ENCODE results near the gene VTA1. TPM values are rescaled to one million over a fixed set of nuclear protein-coding genes. Genes with fewer than 3 reads are reported as not detected.
A peak's percentile ranks its signal among the peaks of the same experiment; 100 is the strongest.

VTA1 gene
- total RNA-seq, 2 experiments from 2014 or later: 37.9 to 51.0 TPM

DNA sequence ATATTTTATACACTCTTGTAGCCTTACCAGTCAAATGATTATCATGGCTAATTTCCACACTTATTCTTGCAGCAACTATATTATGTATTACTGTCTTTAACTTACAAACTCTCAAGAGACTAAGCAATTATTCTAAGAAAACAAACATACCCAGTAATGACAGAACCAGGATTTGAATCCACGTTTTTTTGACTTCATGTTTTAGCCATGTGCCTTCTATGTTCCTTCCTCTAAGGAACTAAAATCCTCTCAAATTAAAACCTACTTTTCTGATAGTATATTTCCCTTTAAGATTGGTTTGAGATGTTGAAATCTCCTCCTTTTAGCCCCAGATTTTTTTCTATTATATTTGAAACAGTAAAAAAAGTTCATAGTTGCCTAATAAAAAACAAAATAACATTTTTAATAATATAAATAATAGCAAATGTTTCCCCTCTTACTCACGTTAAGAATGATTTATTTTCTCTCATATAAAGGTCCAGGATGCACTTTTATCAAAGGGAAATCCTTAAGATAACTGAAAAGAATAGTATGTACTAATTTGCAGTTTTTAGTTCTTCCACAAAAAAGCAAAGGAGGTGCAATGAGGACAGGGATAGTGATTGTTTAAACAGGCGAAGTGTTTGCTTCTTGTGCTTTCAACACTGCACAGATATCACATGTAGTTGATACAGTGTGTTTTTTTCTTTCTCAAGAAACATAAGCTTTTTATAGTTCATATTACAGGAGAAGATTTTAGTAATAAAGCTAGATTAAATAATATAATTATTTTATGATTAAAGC is 54.0 kb downstream of the VTA1 start:
- no peak overlapping the region for H2AFZ ChIP-seq (ENCODE audit: low read length)
- no TSS peak for BruUV-seq (replicated peaks)
- H4K20me1 ChIP-seq (ENCODE audit: insufficient read depth, low read length): no peaks in the 10 kb centered on the region; the same call in 1 of the 2 replicates
- H3K9me2 ChIP-seq (ENCODE audit: insufficient read depth, low read length): no peaks in the 10 kb centered on the region
- ChIA-PET POLR2A (interaction anchor here (0.6 kb wide), 1 partner anchor 1184 kb away, joined by 3 read pairs; no protein-coding TSS in a partner anchor), CTCF (ENCODE audit: unreplicated experiment) (no interaction called here)
- H3K79me2 ChIP-seq (ENCODE audit: insufficient read depth, low read depth, low read length): peaks cover 3% of the 10 kb centered on the region; the same call in 1 of the 2 replicates
- no peak overlapping the region for H3K4me3 ChIP-seq (ENCODE audit: low read depth, low read length, poor library complexity, severe bottlenecking)
- intact Hi-C loops (cut with micrococcal nuclease; ENCODE audit: unreplicated experiment): loop anchor here (10.0 kb wide), 1 partner anchor 216 kb away; no protein-coding TSS in a partner anchor
- H3K27ac ChIP-seq (ENCODE audit: low read depth, low read length, poor library complexity, severe bottlenecking): no peak overlapping the region
- H3K9me3 ChIP-seq (ENCODE audit: low read length): no peaks in the 10 kb centered on the region
- H3K36me3 ChIP-seq (ENCODE audit: insufficient read depth, low read length): peaks cover 89% of the 10 kb centered on the region
- TF ChIP-seq EZH2phosphoT487 (IDR thresholded peaks at IDR 0.05; ENCODE audit: borderline replicate concordance, low read depth, low read length): no peak
- TF ChIP-seq, protein P1, sequence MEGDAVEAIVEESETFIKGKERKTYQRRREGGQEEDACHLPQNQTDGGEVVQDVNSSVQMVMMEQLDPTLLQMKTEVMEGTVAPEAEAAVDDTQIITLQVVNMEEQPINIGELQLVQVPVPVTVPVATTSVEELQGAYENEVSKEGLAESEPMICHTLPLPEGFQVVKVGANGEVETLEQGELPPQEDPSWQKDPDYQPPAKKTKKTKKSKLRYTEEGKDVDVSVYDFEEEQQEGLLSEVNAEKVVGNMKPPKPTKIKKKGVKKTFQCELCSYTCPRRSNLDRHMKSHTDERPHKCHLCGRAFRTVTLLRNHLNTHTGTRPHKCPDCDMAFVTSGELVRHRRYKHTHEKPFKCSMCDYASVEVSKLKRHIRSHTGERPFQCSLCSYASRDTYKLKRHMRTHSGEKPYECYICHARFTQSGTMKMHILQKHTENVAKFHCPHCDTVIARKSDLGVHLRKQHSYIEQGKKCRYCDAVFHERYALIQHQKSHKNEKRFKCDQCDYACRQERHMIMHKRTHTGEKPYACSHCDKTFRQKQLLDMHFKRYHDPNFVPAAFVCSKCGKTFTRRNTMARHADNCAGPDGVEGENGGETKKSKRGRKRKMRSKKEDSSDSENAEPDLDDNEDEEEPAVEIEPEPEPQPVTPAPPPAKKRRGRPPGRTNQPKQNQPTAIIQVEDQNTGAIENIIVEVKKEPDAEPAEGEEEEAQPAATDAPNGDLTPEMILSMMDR (conservative IDR thresholded peaks at IDR 0.05; ENCODE audit: low read length): no peak
- H3K4me1 ChIP-seq (ENCODE audit: insufficient read depth, low read length, poor library complexity, severe bottlenecking): no peaks in the 10 kb centered on the region
- no peak overlapping the region for H3K4me2 ChIP-seq (ENCODE audit: low read length)
- no peak for DNase-seq (ENCODE audit: low spot score)

DNA sequence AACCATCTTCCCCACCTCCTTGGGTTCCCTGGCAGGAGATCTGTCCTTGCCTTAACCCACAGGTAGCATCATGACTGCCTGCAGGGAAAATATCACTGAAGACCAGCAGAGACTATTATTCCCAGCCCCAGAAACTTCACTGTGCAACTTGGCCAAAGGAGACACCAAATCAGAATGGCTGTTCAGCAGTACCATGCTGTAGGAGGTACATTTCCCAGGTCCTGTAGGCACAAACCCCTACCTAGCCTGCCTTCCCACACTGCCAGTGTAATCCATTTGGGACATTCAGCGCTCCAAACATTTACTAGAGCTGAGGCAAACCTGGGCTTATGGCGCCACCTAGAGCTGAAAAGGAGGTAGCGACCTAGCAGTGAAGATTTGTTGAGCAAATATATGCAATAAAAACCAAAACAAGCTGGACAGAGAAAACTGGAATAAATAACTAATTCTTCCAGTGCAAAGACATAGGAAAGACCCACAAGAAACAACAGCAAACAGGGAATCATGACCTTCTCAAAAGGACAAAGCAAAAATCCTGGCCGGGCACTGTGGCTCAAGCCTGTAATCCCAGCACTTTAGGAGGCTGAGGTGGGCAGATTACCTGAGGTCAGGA is 60.3 kb downstream of the VTA1 start:
- Histone ChIP-seq H3K36me3 (ENCODE audit: insufficient read depth, low read length) (peaks cover 94% of the 10 kb centered on the region), H3K4me2 (ENCODE audit: low read length) (no peak overlapping the region), H4K20me1 (ENCODE audit: insufficient read depth, low read length) (no peaks in the 10 kb centered on the region; the same call in 1 of the 2 replicates), H3K79me2 (ENCODE audit: insufficient read depth, low read depth, low read length) (no peaks in the 10 kb centered on the region), H3K9me3 (ENCODE audit: low read length) (peaks cover 3% of the 10 kb centered on the region; the same call in 1 of the 2 replicates), H3K4me1 (ENCODE audit: insufficient read depth, low read length, poor library complexity, severe bottlenecking) (no peaks in the 10 kb centered on the region), H3K4me3 (ENCODE audit: low read depth, low read length, poor library complexity, severe bottlenecking) (no peak overlapping the region), H2AFZ (ENCODE audit: low read length) (no peak overlapping the region), H3K27ac (ENCODE audit: low read depth, low read length, poor library complexity, severe bottlenecking) (no peak overlapping the region), H3K9me2 (ENCODE audit: insufficient read depth, low read length) (no peaks in the 10 kb centered on the region)
- intact Hi-C loops (cut with micrococcal nuclease; ENCODE audit: unreplicated experiment): loop anchor here (2.0 to 10.0 kb wide), 2 partner anchors 61 to 223 kb away; partner anchors contain the start of genes NMBR and VTA1
- CTCF ChIA-PET (ENCODE audit: unreplicated experiment): interaction anchor here (0.6 kb wide), 1 partner anchor 60 kb away, joined by 3 read pairs; no protein-coding TSS in a partner anchor
- peak; percentile 44 for DNase-seq (ENCODE audit: low spot score)
- TF ChIP-seq, protein P1 (conservative IDR thresholded peaks at IDR 0.05; ENCODE audit: low read length): peak; percentile 90
- TF ChIP-seq EZH2phosphoT487 (IDR thresholded peaks at IDR 0.05; ENCODE audit: borderline replicate concordance, low read depth, low read length): no peak
- POLR2A ChIA-PET: interaction anchor here (0.8 to 1.3 kb wide), 3 partner anchors 9 to 51 kb away, joined by 3 to 8 read pairs (median 3); no protein-coding TSS in a partner anchor
- BruUV-seq (replicated peaks): no TSS peak
